GM21717 (cell line): Measurements from ENCODE around the gene LIN37.

Experiments
- ATAC-seq: cut with Tn5 transposase; IDR thresholded peaks from one replicate; pipeline ENCODE4 v1.9.1; 2021; ENCODE audit warnings: mild to moderate bottlenecking, moderate library complexity; ENCODE audit not compliant: unreplicated experiment

The LIN37 gene

GRCh38 chr19:35734273-35734672, 14.1 kb upstream of the LIN37 start:
- ATAC-seq, result no peak

- ATAC-seq, result no peak
Observed at GRCh38 chr19:35734889-35735288, 13.5 kb upstream of the LIN37 start.

GRCh38 chr19:35736913-35737886, 11.2 kb upstream of the LIN37 start:
- no peak for ATAC-seq

- no peak for ATAC-seq
Observed at GRCh38 chr19:35738021-35738886, 10.1 kb upstream of the LIN37 start.

- no peak for ATAC-seq
Observed at GRCh38 chr19:35738887-35739229, 9.5 kb upstream of the LIN37 start.

- no peak for ATAC-seq
Observed at GRCh38 chr19:35739275-35740107, 8.9 kb upstream of the LIN37 start.

GRCh38 chr19:35740108-35740422, 8.3 kb upstream of the LIN37 start:
- ATAC-seq, result peak; percentile 17

GRCh38 chr19:35740423-35741202, 7.8 kb upstream of the LIN37 start:
- ATAC-seq, result peak; percentile 52

GRCh38 chr19:35741203-35741515, 7.2 kb upstream of the LIN37 start:
- no peak for ATAC-seq

GRCh38 chr19:35742121-35742724, 6.2 kb upstream of the LIN37 start, which contains the start of gene IGFLR1:
TSS of gene IGFLR1 (minus strand) at chr19:35742452. CDS start at chr19:35741180, 1,272 bp downstream.
- no peak for ATAC-seq

GRCh38 chr19:35743640-35744429, 4.5 kb upstream of the LIN37 start:
- ATAC-seq, result no peak

- ATAC-seq, result peak; percentile 29
Observed at GRCh38 chr19:35744430-35745327, 3.7 kb upstream of the LIN37 start.

GRCh38 chr19:35745328-35746086, 2.9 kb upstream of the LIN37 start, which contains the start of the genes PSENEN and U2AF1L4:
TSS of gene PSENEN (plus strand) at chr19:35745651. CDS start at chr19:35745931, 280 bp downstream.
TSS of gene U2AF1L4 (minus strand) at chr19:35745418. CDS start at chr19:35745391, 27 bp downstream.
- peak; percentile 35 for ATAC-seq

- no peak for ATAC-seq
Observed at GRCh38 chr19:35746087-35746462, 2.3 kb upstream of the LIN37 start.

GRCh38 chr19:35746531-35746930, 1.8 kb upstream of the LIN37 start:
- no peak for ATAC-seq

- ATAC-seq, result no peak
Observed at GRCh38 chr19:35750167-35750566, 1.8 kb downstream of the LIN37 start.
